Trophoblast cell (in vitro differentiated cells and primary cell): ENCODE results near the gene TENM4.

ENCODE experiments used
- DNase-seq, 2 donors: peaks; one replicate each; pipeline ENCODE4 v3.0.0-alpha.2; 2016
- H2AFZ ChIP-seq: 2 replicates; pipeline ENCODE4 v1.6.1; 2013; ENCODE audit warnings: low read length, moderate library complexity, mild to moderate bottlenecking; ENCODE audit not compliant: insufficient read depth, poor library complexity
- H2AK5ac ChIP-seq: 2 replicates; pipeline ENCODE4 v1.6.1; 2013; ENCODE audit warnings: mild to moderate bottlenecking, low read length
- H2BK120ac ChIP-seq: 2 replicates; pipeline ENCODE4 v1.6.1; 2013; ENCODE audit warnings: low read length, mild to moderate bottlenecking, moderate library complexity; ENCODE audit not compliant: insufficient read depth, poor library complexity
- H2BK12ac ChIP-seq: 2 replicates; pipeline ENCODE4 v1.6.1; 2013; ENCODE audit warnings: mild to moderate bottlenecking, low read length, moderate library complexity
- H2BK5ac ChIP-seq: 2 replicates; pipeline ENCODE4 v1.6.1; 2013; ENCODE audit warnings: low read length, low read depth, moderate library complexity, mild to moderate bottlenecking; ENCODE audit not compliant: poor library complexity
- H3K14ac ChIP-seq: 2 replicates; pipeline ENCODE4 v1.6.1; 2013; ENCODE audit warnings: mild to moderate bottlenecking, low read length
- H3K18ac ChIP-seq: 2 replicates; pipeline ENCODE4 v1.6.1; 2013; ENCODE audit warnings: mild to moderate bottlenecking, low read length
- H3K23ac ChIP-seq: 2 replicates; pipeline ENCODE4 v1.6.1; 2013; ENCODE audit warnings: low read length
- H3K27ac ChIP-seq: 2 replicates; pipeline ENCODE4 v1.5.1; 2013; ENCODE audit warnings: low read depth, mild to moderate bottlenecking, inconsistent platforms, low read length, moderate library complexity
- H3K27me3 ChIP-seq: 2 replicates; pipeline ENCODE4 v1.6.1; 2013; ENCODE audit warnings: inconsistent platforms, mild to moderate bottlenecking, low read length, moderate library complexity; ENCODE audit not compliant: insufficient read depth
- H3K36me3 ChIP-seq, 2 experiments: 1 replicate in 1 of 2; 2 replicates in 1 of 2; pipeline ENCODE4 v1.6.1; 2013; ENCODE audit warnings: low read length in 2 of 2, mild to moderate bottlenecking in 2 of 2, moderate library complexity in 1 of 2; ENCODE audit not compliant: insufficient read depth in 2 of 2, control insufficient read depth in 1 of 2
- H3K4ac ChIP-seq: 2 replicates; pipeline ENCODE4 v1.6.1; 2013; ENCODE audit warnings: low read depth, mild to moderate bottlenecking, low read length, moderate library complexity
- H3K4me1 ChIP-seq, 2 experiments: 1 replicate in 1 of 2; 2 replicates in 1 of 2; pipeline ENCODE4 v1.6.1; 2013; ENCODE audit warnings: low read length in 2 of 2, mild to moderate bottlenecking in 2 of 2, moderate library complexity in 1 of 2; ENCODE audit not compliant: insufficient read depth in 2 of 2, control insufficient read depth in 1 of 2
- H3K4me2 ChIP-seq: 2 replicates; pipeline ENCODE4 v1.6.1; 2013; ENCODE audit warnings: inconsistent platforms, mild to moderate bottlenecking, low read length, moderate library complexity
- H3K4me3 ChIP-seq: 2 replicates; pipeline ENCODE4 v1.5.1; 2013; ENCODE audit warnings: mild to moderate bottlenecking, low read depth, low read length, inconsistent platforms
- H3K79me1 ChIP-seq: one replicate; pipeline ENCODE4 v1.6.1; 2013; ENCODE audit warnings: low read length
- H3K79me2 ChIP-seq: 2 replicates; pipeline ENCODE4 v1.6.1; 2013; ENCODE audit warnings: low read length, mild to moderate bottlenecking; ENCODE audit not compliant: control insufficient read depth, insufficient read depth, poor library complexity
- H3K9ac ChIP-seq: 2 replicates; pipeline ENCODE4 v1.6.1; 2013; ENCODE audit warnings: mild to moderate bottlenecking, low read length
- H3K9me3 ChIP-seq: 2 replicates; pipeline ENCODE4 v1.6.1; 2013; ENCODE audit warnings: low read depth, mild to moderate bottlenecking, control low read depth, inconsistent platforms, low read length; ENCODE audit not compliant: insufficient read depth
- H4K12ac ChIP-seq: 2 replicates; pipeline ENCODE4 v1.6.1; 2013; ENCODE audit warnings: low read depth, mild to moderate bottlenecking, low read length, moderate library complexity
- H4K8ac ChIP-seq: 2 replicates; pipeline ENCODE4 v1.6.1; 2013; ENCODE audit warnings: low read depth, mild to moderate bottlenecking, low read length, moderate library complexity
- H4K91ac ChIP-seq: one replicate; pipeline ENCODE4 v1.6.1; 2013; ENCODE audit warnings: low read depth, mild to moderate bottlenecking, low read length, moderate library complexity
- whole genome bisulfite sequencing: extraction: QIAGEN DNeasy Blood & Tissue Kit; methylation state at CpG from one replicate; pipeline ENCODE4 v1.1.7; 2013; ENCODE audit warnings: missing lambda C conversion rate; ENCODE audit not compliant: insufficient read length, insufficient coverage; ENCODE audit errors: extremely low coverage; 5-methylcytosine and 5-hydroxymethylcytosine counted together

The TENM4 gene

DNA sequence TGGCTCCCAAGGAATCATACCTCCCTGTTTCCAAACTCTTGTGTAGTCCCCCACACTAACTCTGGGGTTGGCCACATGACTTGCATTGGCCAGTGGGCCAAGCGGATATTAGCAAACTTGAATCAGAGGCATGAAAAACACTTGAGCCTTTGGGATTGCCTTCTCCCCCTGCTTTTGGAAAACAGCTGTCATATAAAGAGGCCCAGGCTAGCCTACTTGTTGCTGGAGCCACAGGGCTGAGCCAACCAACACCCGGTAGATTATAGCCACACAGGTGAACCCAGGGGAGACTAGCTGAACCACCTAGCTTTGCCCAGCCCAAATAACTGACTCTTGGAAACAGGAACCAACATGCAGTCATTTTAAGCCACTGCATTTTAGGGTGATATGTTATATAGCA, 354.8 kb downstream of the TENM4 start:
- H2BK5ac ChIP-seq: peak overlapping the region; percentile 84
- no peak overlapping the region for H2AFZ ChIP-seq
- H3K4me2 ChIP-seq: no peak overlapping the region
- H3K27me3 ChIP-seq: no peaks in the 10 kb centered on the region
- H3K4ac ChIP-seq: peak overlapping the region; percentile 68
- peak overlapping the region; percentile 78 for H2AK5ac ChIP-seq
- no CpG with 5 or more reads among the region's 2 CpGs for WGBS
- no peak for DNase-seq
- peak overlapping the region; percentile 60 for H3K18ac ChIP-seq
- H3K9me3 ChIP-seq: no peaks in the 10 kb centered on the region
- no peaks in the 10 kb centered on the region for H3K36me3 ChIP-seq
- no peak overlapping the region for H3K4me3 ChIP-seq
- H4K12ac ChIP-seq: no peak overlapping the region
- H4K8ac ChIP-seq: peak overlapping the region; percentile 41
- H3K14ac ChIP-seq: peak overlapping the region; percentile 16
- peaks cover 43% of the 10 kb centered on the region for H3K79me1 ChIP-seq
- H3K27ac ChIP-seq: peak overlapping the region; percentile 68
- no peak overlapping the region for H3K9ac ChIP-seq
- H3K79me2 ChIP-seq: peaks cover 9% of the 10 kb centered on the region
- H4K91ac ChIP-seq: peak overlapping the region; percentile 80
- no peak overlapping the region for H3K23ac ChIP-seq
- peak overlapping the region; percentile 84 for H2BK120ac ChIP-seq
- peaks cover 29 to 47% of the 10 kb centered on the region in 2 experiments for H3K4me1 ChIP-seq
- H2BK12ac ChIP-seq: peak overlapping the region; percentile 21

DNA sequence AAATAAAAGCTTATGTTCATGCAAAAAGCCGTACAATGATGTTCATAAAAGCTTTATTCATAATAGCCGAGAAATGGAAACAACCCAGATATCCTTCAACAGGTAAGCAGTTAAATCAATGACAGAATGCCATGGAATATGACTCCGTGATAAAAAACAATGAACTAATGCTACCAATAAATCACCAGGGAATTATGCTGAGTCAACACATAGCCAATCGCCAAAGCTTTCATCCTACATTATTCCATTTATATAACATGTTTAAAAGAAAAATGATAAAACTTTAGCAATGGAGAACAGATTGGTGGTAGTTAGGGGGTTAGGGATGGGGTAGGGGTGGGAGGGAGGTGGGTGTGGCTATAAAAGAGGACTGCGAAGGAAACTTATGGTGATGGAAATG, 356.4 kb downstream of the TENM4 start:
- Histone ChIP-seq H2BK5ac (no peak overlapping the region), H3K23ac (no peak overlapping the region), H3K9ac (no peak overlapping the region), H3K4ac (no peak overlapping the region), H3K14ac (no peak overlapping the region), H2BK120ac (no peak overlapping the region), H3K4me2 (no peak overlapping the region), H3K27ac (no peak overlapping the region), H3K27me3 (no peaks in the 10 kb centered on the region), H3K4me3 (no peak overlapping the region), H3K79me1 (peaks cover 41% of the 10 kb centered on the region), H2BK12ac (no peak overlapping the region), H2AK5ac (no peak overlapping the region), H3K4me1 (peaks cover 34 to 46% of the 10 kb centered on the region in 2 experiments), H3K79me2 (peaks cover 8% of the 10 kb centered on the region), H4K12ac (no peak overlapping the region), H4K91ac (no peak overlapping the region), H3K18ac (no peak overlapping the region), H2AFZ (no peak overlapping the region), H4K8ac (no peak overlapping the region), H3K36me3 (no peaks in the 10 kb centered on the region), H3K9me3 (no peaks in the 10 kb centered on the region)
- DNase-seq: no peak
- no CpG with 5 or more reads among the region's 5 CpGs for WGBS

DNA sequence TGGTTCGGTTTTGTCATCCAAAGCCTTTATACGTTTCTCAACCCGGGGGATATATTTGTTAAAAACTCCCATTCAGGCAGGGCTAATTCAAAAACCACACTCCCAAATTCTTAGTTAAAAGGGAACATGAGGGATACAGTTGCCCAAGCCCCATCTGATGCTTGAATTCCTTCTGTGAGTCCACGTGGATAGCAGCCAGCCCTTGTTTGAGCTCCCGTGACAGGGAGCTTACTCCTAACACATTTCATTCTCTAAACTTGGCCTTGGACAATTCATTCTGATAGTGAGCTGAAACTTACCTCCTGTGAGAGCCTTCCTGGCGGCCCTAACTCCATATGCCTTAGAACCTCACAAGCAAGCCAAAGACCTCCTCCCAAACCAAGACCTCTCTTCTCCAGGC, 357.5 kb downstream of the TENM4 start:
- H2BK12ac ChIP-seq: peak overlapping the region; percentile 49
- WGBS: no CpG with 5 or more reads among the region's 6 CpGs

DNA sequence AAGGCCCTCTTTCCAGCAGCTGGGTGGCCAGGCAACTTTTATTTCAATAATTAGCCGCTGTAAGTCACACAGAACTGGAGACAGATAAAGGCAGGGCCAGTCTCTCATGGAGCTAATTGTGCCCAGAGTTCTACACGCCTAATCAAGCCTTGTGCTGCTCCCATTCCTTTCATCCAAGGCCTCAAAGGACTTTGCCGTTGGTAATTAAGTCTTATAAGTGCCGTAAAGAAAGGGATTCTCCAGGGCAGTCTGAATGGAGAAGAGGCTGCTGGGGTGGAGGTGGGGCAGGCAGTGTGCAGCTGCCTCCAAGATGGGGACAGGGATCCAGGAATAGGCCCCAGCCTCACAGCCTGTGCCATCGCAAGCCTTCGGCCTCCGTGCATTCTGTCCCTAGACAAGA, 357.9 kb downstream of the TENM4 start:
- Histone ChIP-seq H3K9ac (no peak overlapping the region), H2BK5ac (peak overlapping the region; percentile 14), H2AK5ac (no peak overlapping the region), H3K27ac (no peak overlapping the region), H2BK12ac (peak overlapping the region; percentile 44), H3K18ac (peak overlapping the region; percentile 32), H3K9me3 (no peaks in the 10 kb centered on the region), H3K14ac (peak overlapping the region; percentile 55), H3K4ac (peak overlapping the region; percentile 30), H3K79me2 (peaks cover 8% of the 10 kb centered on the region), H3K27me3 (no peaks in the 10 kb centered on the region), H2AFZ (no peak overlapping the region), H3K4me3 (no peak overlapping the region), H4K12ac (no peak overlapping the region), H4K8ac (peak overlapping the region; percentile 25), H3K4me1 (peaks cover 26 to 43% of the 10 kb centered on the region in 2 experiments), H3K23ac (no peak overlapping the region), H2BK120ac (peak overlapping the region; percentile 10), H4K91ac (peak overlapping the region; percentile 38), H3K36me3 (no peaks in the 10 kb centered on the region), H3K4me2 (no peak overlapping the region), H3K79me1 (peaks cover 34% of the 10 kb centered on the region)
- WGBS: no CpG with 5 or more reads among the region's 7 CpGs
- DNase-seq: no peak

More for the DNA sequence above, 357.5 kb downstream of the TENM4 start:
- H3K4ac ChIP-seq: peak overlapping the region; percentile 80
- peak overlapping the region; percentile 24 for H2BK120ac ChIP-seq
- H4K12ac ChIP-seq: no peak overlapping the region
- H3K9ac ChIP-seq: no peak overlapping the region
- H4K8ac ChIP-seq: peak overlapping the region; percentile 25
- H3K36me3 ChIP-seq: no peaks in the 10 kb centered on the region
- H3K27me3 ChIP-seq: no peaks in the 10 kb centered on the region
- peak overlapping the region; percentile 32 for H3K18ac ChIP-seq
- no peak overlapping the region for H3K27ac ChIP-seq
- peaks cover 12% of the 10 kb centered on the region for H3K79me2 ChIP-seq
- peak overlapping the region; percentile 14 for H2BK5ac ChIP-seq
- no peak overlapping the region for H2AFZ ChIP-seq
- peaks cover 29 to 44% of the 10 kb centered on the region in 2 experiments for H3K4me1 ChIP-seq
- peaks cover 37% of the 10 kb centered on the region for H3K79me1 ChIP-seq
- DNase-seq: no peak
- no peaks in the 10 kb centered on the region for H3K9me3 ChIP-seq
- peak overlapping the region; percentile 24 for H3K14ac ChIP-seq
- H3K23ac ChIP-seq: no peak overlapping the region
- peak overlapping the region; percentile 38 for H4K91ac ChIP-seq
- no peak overlapping the region for H2AK5ac ChIP-seq
- no peak overlapping the region for H3K4me3 ChIP-seq
- no peak overlapping the region for H3K4me2 ChIP-seq
